DOHH2 (cell line): ENCODE measurements around the gene TMEM38A.

Experiments used
- EZH2phosphoT487 ChIP-seq: fragments of 200-600 bp; sonication (generic); IDR thresholded peaks from 2 replicates; pipeline ENCODE4 v1.6.1; 2017; ENCODE audit warnings: borderline replicate concordance, mild to moderate bottlenecking, antibody characterized with exemption, low read length, moderate library complexity, mixed read lengths
- TF ChIP-seq, protein P1 (sequence below): fragments of 200-600 bp; sonication (generic); IDR thresholded peaks from one replicate; pipeline ENCODE4 v1.5.1; 2014; ENCODE audit warnings: antibody characterized with exemption, mild to moderate bottlenecking, low read depth, low read length; ENCODE audit not compliant: poor library complexity, severe bottlenecking

DNA sequence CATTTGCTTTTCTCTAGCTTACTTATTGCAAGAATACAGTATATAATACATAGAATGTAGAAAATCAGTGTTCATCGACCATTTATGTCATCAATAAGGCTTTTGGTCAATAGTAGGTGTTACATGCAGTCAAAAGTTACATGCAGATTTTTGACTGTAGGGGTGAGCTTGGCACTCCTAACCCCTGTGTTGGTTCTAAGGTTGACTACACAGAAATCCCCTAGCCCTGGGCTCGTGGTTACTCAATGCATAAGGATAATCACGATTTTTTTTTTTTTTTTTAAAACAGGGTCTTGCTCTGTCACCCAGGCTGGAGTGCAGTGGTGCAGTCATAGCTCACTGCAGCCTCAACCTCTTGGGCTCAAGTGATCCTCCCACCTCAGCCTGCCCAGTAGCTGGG lies 54.7 kb downstream of the TMEM38A start:
- TF ChIP-seq, protein P1, sequence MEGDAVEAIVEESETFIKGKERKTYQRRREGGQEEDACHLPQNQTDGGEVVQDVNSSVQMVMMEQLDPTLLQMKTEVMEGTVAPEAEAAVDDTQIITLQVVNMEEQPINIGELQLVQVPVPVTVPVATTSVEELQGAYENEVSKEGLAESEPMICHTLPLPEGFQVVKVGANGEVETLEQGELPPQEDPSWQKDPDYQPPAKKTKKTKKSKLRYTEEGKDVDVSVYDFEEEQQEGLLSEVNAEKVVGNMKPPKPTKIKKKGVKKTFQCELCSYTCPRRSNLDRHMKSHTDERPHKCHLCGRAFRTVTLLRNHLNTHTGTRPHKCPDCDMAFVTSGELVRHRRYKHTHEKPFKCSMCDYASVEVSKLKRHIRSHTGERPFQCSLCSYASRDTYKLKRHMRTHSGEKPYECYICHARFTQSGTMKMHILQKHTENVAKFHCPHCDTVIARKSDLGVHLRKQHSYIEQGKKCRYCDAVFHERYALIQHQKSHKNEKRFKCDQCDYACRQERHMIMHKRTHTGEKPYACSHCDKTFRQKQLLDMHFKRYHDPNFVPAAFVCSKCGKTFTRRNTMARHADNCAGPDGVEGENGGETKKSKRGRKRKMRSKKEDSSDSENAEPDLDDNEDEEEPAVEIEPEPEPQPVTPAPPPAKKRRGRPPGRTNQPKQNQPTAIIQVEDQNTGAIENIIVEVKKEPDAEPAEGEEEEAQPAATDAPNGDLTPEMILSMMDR = no peak
- no peak for TF ChIP-seq EZH2phosphoT487
